Measurements from ENCODE around the gene LRPAP1.

- TF ChIP-seq CTCF (conservative IDR thresholded peaks at IDR 0.05; ENCODE audit: low read length) (no peak), EZH2phosphoT487 (IDR thresholded peaks at IDR 0.05; ENCODE audit: borderline replicate concordance) (no peak)
Observed at GRCh38 chr4:3469386-3470243, 62.6 kb downstream of the LRPAP1 start.
